Inflammatory macrophage treated with lipopolysaccharide for 1 hour (primary cell): ENCODE measurements around the gene EVI5L.

Source experiments
- DNase-seq, 2 donors: peaks; one replicate each; pipeline ENCODE4 v3.0.0-alpha.2; 2020 to 2022

Gene EVI5L

GRCh38 chr19:7862413-7862951 lies 32.5 kb downstream of the EVI5L start:
- DNase-seq, result peak in 1 of 2 donors; percentile 44

DNA sequence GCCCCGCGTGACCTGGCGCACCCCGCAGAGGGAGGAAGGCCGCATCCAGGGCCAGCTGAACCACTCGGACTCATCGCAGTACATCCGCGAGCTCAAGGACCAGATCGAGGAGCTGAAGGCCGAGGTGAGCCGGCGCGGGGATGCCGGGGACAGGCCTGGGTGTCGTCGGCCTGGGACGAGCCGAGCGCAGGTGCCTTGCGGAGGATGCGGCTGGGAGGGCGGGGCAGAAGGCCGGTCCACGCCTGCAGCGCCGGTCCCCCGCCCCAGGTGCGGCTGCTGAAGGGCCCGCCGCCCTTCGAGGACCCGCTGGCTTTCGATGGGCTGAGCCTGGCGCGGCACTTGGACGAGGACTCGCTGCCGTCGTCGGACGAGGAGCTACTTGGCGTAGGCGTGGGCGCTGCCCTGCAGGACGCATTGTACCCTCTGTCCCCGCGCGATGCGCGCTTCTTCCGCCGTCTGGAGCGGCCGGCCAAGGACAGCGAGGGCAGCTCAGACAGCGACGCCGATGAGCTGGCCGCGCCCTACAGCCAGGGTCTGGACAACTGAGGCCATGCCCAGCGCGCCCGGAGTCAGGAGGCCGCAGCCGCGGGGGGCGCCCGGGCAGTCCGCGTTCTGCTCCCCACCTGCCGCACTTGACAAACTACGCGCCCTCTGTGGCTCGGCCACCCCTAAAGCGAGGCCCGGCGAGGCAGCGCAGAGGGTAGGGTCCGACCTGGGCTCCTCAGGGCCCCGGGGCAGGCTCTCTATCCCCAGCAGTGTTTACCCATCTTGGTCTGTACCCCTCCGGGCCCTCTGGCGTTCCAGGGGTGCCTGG lies 33.3 kb downstream of the EVI5L start:
- no peak for DNase-seq

- DNase-seq, result no peak
Measured at GRCh38 chr19:7863971-7864689, 34.1 kb downstream of the EVI5L start.

DNA sequence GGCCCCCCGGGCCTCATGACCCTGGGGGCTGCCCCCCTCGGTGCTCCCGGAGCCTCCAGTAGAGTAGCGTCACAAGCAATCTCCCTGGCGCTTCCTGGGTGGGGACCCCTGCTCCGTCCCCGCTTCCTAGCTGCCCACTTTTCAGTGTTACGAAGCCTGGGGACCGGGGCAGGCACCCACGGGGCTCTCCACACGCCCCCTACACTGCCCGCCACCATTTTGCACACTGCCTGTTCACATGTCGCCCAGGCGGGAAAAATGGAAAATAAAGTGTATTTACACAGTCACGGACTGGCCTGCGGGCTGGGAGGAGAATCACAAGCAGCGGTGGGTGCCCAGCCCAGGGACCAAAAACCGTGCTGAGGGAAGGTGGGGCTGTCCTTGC lies 34.7 kb downstream of the EVI5L start:
- no peak for DNase-seq

- no peak for DNase-seq
Measured at GRCh38 chr19:7865262-7865911, 35.4 kb downstream of the EVI5L start.

DNA sequence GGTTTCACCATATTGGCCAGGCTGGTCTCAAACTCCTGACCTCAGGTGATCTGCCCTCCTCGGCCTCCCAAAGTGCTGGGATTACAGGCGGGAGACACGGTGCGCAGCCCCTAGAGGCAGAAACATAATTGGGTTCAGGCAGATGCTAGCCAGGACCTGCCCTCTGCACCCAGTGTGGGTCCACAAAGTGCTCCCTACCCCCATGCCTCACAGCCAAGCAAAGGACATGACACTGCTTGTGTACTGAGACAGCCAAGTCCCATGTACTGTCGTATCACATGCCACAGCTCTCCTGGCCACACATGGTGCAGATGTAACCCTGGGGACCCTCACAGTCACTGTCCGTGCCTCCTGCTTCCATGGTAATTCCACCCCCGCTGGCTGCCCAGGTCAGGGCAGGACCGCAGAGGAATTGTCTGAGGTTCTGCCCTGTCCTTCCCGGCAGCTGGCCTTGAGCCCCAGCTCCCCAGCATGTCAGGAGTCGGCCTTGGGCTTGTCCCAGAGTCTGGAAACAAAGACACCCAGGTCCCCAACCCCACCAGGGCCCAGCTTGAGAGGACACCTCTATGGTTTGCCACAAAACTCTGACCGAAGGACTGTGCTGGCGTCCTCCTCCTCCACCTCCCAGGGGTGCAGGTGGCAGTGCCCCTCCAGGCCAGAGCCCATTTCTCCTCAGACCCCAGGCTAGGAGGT lies 36.5 kb downstream of the EVI5L start:
- DNase-seq, result no peak

DNA sequence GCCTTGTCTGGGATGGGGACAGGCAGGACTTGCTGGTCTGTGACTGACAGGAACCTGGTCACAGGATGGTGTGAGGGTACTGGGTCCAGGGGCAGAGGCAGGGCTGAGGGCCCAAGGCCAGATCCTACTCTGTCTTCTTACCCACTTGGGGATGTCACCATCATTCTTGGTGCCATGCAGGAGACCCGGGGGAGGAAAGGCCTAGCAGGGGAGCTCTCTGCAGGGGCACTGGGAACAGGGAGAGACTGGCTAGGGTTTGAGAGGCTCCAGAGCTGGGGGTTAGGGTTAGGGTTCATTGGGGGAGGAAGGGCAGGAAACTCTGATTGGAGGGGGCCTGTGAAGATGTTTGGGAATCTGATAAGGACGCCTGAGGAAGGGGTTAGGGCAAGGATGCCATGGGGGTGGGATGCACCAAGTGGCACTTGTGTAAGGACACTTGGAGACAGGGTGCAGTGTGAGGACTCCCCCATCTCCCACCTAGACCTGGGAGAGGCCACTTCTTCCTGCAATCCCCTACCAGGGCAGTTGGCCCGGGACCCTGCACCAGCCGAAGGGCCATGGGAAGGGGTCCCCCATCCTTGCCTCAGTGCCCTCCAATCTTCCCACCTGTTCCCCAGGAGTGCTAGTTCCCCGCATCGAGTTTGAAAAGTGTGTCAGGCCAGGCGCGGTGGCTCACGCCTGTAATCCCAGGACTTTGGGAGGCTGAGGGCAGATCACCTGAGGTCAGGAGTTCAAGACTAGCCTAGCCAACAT lies 37.2 kb downstream of the EVI5L start:
- DNase-seq, result no peak

GRCh38 chr19:7868326-7868670 lies 38.3 kb downstream of the EVI5L start:
- DNase-seq, result no peak

- peak in 1 of 2 donors; percentile 64 for DNase-seq
Measured at GRCh38 chr19:7868671-7869452, 38.8 kb downstream of the EVI5L start.

GRCh38 chr19:7869453-7869909 lies 39.5 kb downstream of the EVI5L start:
- DNase-seq, result peak in 1 of 2 donors; percentile 42

GRCh38 chr19:7869910-7870511 lies 40.0 kb downstream of the EVI5L start:
- no peak for DNase-seq

DNA sequence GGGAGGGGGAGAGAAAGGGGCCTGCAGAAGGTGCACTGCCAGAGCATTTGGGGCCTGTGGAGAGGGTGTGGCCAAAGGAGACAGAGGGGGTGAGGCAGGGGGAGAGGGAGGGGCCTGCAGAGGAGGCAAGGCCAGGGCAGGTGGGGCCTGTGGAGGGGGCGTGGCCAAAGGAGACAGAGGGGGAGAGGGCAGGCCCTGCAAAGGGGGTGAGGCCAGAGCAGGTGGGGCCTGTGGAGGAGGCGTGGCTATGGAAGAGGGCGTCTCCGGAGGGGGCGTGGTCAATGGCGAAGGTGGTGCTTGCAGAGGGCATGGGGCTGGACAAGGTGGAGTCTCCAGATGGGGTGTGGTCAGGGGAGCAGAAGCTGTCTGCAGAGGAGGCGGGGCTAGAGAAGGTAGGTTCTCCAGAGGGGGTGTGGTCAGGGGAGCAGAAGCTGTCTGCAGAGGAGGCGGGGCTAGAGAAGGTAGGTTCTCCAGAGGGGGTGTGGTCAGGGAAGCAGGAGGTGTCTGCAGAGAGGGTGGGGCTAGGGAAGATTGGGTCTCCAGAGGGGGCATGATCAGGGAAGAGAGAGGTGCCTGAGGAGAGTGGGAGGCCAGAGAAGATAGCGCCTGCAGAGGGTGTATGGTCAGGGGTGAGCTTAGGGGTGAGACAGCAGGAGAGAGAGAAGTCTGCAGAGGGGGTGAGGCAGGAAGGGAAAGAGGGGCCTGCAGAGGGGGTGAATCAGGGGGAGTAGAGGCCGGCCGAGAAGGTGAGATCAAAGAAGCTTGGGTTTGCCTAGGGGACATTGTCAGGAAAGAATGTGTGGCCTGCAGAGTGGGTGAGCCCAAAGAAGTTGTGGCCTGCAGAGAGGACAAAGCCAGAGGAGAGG lies 40.8 kb downstream of the EVI5L start:
- DNase-seq, result peak; percentile 33 to 45

GRCh38 chr19:7871437-7872305 lies 41.7 kb downstream of the EVI5L start:
- peak; percentile 71 to 82 for DNase-seq

DNA sequence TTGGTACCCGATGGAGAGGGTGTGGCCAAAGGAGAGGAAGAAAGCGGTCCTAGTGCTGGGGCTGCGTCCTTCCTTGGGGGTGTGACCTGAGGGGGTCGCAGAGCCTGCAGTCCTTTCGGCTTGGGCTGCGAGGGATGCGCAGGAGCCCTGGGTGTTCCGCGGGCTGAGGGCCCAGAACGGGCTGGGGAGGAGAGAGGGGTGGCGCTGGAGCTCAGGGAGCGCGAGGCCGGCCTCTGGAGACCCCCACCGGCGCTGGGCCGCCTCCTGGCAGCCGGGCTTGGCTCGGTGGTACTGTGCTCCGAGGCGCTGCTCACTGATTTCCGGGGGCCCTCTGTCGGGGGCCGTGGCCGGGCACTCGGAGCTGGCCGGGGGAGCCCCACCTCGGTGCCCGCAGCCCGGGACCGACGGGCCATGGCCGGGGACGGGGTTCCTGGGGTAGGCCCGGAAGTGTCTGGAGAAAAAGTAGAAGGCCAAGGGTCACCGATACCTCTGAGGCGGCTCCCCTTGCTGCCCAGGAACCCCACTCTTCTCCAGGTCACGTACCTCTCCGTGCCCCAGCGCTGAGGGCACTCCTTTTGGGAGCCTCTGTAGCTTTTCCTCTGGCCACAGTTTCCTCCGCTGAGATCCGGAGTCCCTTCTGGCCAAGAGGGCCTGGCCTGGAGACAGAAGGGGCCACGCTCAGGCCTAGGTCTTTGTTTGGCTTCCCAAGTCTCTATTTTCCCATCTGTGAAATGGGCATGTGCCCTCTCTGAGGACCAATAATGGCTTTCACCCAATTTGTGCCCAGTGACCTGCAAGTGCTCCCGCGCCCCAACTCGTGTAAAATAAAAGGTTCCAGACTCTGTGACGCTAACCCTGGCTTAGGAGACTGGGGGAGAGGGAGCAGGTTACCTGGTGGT lies 42.5 kb downstream of the EVI5L start:
- no peak for DNase-seq

DNA sequence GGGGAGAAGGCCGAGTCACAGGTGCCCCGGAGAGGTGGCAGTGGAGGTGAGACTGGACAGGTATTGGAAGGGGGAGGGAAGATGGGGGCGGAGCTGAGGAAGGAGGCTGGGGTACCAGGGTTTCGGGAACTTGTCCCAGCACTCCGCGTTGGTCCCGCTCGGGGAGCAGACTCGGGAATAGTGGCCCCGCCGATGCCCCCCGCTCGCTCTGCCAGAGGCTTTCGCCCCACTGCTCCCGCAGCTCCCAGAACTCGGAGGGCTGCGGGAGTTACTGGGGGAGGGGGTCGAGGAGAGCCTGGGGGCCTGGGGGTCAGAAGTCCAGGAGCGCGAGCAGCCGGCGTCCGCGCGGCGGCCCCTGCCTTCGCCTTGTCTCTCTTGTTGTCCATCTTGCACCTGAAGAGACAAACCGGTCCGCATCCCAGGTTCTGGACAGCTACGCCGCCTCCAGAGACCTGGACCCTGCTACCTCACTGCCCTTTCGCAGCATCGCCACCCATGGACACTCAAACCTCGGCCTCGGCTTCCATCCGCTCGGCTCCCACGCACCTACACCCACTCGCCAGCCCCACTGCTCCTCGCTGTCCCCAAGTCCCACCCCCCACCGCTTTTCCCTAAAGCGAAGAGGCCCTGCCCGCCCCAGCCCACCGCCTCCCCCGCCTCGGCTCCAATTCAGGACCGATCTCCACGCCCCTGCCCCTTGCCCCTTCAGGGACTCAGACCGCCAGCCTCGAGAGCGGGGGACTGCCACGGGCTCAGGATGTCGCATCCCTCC lies 43.5 kb downstream of the EVI5L start:
- no peak for DNase-seq

- DNase-seq, result no peak
Measured at GRCh38 chr19:7874076-7874896, 44.3 kb downstream of the EVI5L start, which contains the start of gene PRR36. PRR36 (minus strand) TSS chr19:7874390; CDS start chr19:7873689, 701 bp downstream.
